Endothelial cell of umbilical vein (primary cell): Measurements from ENCODE around the gene CWC27. TPM values are rescaled to one million over a fixed set of nuclear protein-coding genes. Genes with fewer than 3 reads are reported as not detected.

Experiments
- BruUV-seq: library from RNA; stranded (reverse); fragments of 400-500 nt; replicated peaks from 2 replicates; lab custom pipeline; 2021; lab: Mats Ljungman, UMichigan
- CTCF ChIA-PET: fragments of 300-600, 350-600 bp; sonication (Branson Sonifier 250); formaldehyde crosslinking; loops from one replicate; lab custom pipeline; 2021; ENCODE audit warnings: antibody characterized with exemption, inconsistent platforms; lab: Charles Lee
- POLR2A ChIA-PET: fragments of 300-600, 350-600 bp; sonication (Branson Sonifier 250); formaldehyde crosslinking; loops from one replicate; lab custom pipeline; 2021; ENCODE audit warnings: antibody characterized with exemption, inconsistent platforms; lab: Charles Lee
- DNase-seq: peaks from one replicate; pipeline ENCODE4 v3.0.0-alpha.2; 2011; ENCODE audit warnings: low read depth, low spot score
- FAIRE-seq: peaks from 2 replicates; lab custom pipeline; 2011; peaks lifted over from hg19 to GRCh38; lab: Jason Lieb, UNC
- H2AFZ ChIP-seq: 2 replicates; pipeline ENCODE4 v1.6.0; 2012; ENCODE audit warnings: low read depth, low read length, control low read depth, inconsistent platforms
- H3K27ac ChIP-seq: 2 replicates; pipeline ENCODE4 v1.5.1; 2011; ENCODE audit warnings: low read depth, mild to moderate bottlenecking, control low read depth, low read length, moderate library complexity; ENCODE audit not compliant: insufficient read depth
- H3K27me3 ChIP-seq, 2 experiments: 2 replicates each; pipeline versions ENCODE4 v1.6.0 to v1.6.1; 2011; ENCODE audit warnings: low read length in 2 of 2, mixed read lengths in 1 of 2; ENCODE audit not compliant: control insufficient read depth in 2 of 2, insufficient read depth in 2 of 2
- H3K36me3 ChIP-seq, 2 experiments: 2 replicates in 1 of 2; 3 replicates in 1 of 2; pipeline ENCODE4 v1.5.1; 2011; ENCODE audit warnings: low read length in 2 of 2, mild to moderate bottlenecking in 1 of 2, moderate library complexity in 1 of 2; ENCODE audit not compliant: control insufficient read depth in 2 of 2, insufficient read depth in 2 of 2; ENCODE audit errors: extremely low read depth in 1 of 2
- H3K4me1 ChIP-seq: 3 replicates; pipeline ENCODE4 v1.5.1; 2011; ENCODE audit warnings: mild to moderate bottlenecking, low read length; ENCODE audit not compliant: control insufficient read depth, insufficient read depth; ENCODE audit errors: extremely low read depth
- H3K4me2 ChIP-seq: 2 replicates; pipeline ENCODE4 v1.6.1; 2011; ENCODE audit warnings: low read length, control low read depth, mixed read lengths; ENCODE audit not compliant: insufficient read depth
- H3K4me3 ChIP-seq, 3 experiments: fragments of 200-600 bp in 1 of 3; sonication (generic), shearing (Covaris generic) in 1 of 3; replicated peaks in 1 of 3; 2 replicates each; pipeline ENCODE4 v1.5.1; 2011 to 2016; ENCODE audit warnings: control low read depth in 3 of 3, low read length in 3 of 3, mild to moderate bottlenecking in 2 of 3, inconsistent platforms in 1 of 3, low read depth in 1 of 3, moderate library complexity in 1 of 3; ENCODE audit not compliant: insufficient read depth in 1 of 3
- H3K79me2 ChIP-seq: 2 replicates; pipeline ENCODE4 v1.6.0; 2012; ENCODE audit warnings: low read length, inconsistent platforms; ENCODE audit not compliant: control insufficient read depth, insufficient read depth
- H3K9ac ChIP-seq: replicated peaks from 2 replicates; pipeline ENCODE3; 2011; ENCODE audit warnings: low read length, control low read depth; ENCODE audit not compliant: insufficient read depth; ENCODE audit errors: extremely low read depth
- H3K9me1 ChIP-seq: replicated peaks from 3 replicates; pipeline ENCODE4 v1.6.0; 2011; ENCODE audit warnings: mild to moderate bottlenecking, low read length; ENCODE audit not compliant: control insufficient read depth, insufficient read depth; ENCODE audit errors: extremely low read depth
- H3K9me3 ChIP-seq: replicated peaks from 2 replicates; pipeline ENCODE4 v1.5.1; 2012; ENCODE audit warnings: low read length, inconsistent platforms; ENCODE audit not compliant: control insufficient read depth, insufficient read depth
- H4K20me1 ChIP-seq: replicated peaks from 2 replicates; pipeline ENCODE3; 2011; ENCODE audit warnings: mild to moderate bottlenecking, low read length; ENCODE audit not compliant: control insufficient read depth, insufficient read depth; ENCODE audit errors: extremely low read depth
- CTCF ChIP-seq, 2 donors: IDR thresholded peaks; 1 replicate in 1 of 2; 2 replicates in 1 of 2; pipeline ENCODE4 v1.5.1; 2011; ENCODE audit warnings: low read length in 2 of 2, mild to moderate bottlenecking in 2 of 2, moderate library complexity in 2 of 2, control low read depth in 1 of 2, inconsistent platforms in 1 of 2, low read depth in 1 of 2; ENCODE audit not compliant: insufficient read depth in 1 of 2; ENCODE audit errors: extremely low read depth in 1 of 2
- EZH2 ChIP-seq: IDR thresholded peaks from 2 replicates; pipeline ENCODE4 v1.6.1; 2012; ENCODE audit warnings: borderline replicate concordance, low read depth, mild to moderate bottlenecking, moderate library complexity, low read length, inconsistent platforms; ENCODE audit not compliant: severe bottlenecking
- FOS ChIP-seq: IDR thresholded peaks from 2 replicates; pipeline ENCODE4 v1.6.1; 2011; ENCODE audit warnings: mild to moderate bottlenecking, low read length, moderate library complexity, borderline replicate concordance; ENCODE audit not compliant: insufficient read depth
- GATA2 ChIP-seq: IDR thresholded peaks from 2 replicates; pipeline ENCODE4 v1.7.0; 2011; ENCODE audit warnings: low read depth, mild to moderate bottlenecking, moderate library complexity, mixed read lengths, low read length; ENCODE audit not compliant: insufficient read length, insufficient read depth
- JUN ChIP-seq: IDR thresholded peaks from 2 replicates; pipeline ENCODE4 v1.6.1; 2011; ENCODE audit warnings: borderline replicate concordance, low read depth; ENCODE audit not compliant: insufficient read length, insufficient read depth
- MAX ChIP-seq: IDR thresholded peaks from 2 replicates; pipeline ENCODE4 v1.6.1; 2011; ENCODE audit not compliant: insufficient read depth, insufficient read length
- MYC ChIP-seq: IDR thresholded peaks from one replicate; pipeline ENCODE4 v1.6.1; 2011; ENCODE audit warnings: mild to moderate bottlenecking, low read depth, low read length
- POLR2A ChIP-seq: IDR thresholded peaks from 2 replicates; pipeline ENCODE4 v1.6.1; 2012; ENCODE audit warnings: low read depth, mild to moderate bottlenecking, control low read depth, low read length
- POLR2AphosphoS5 ChIP-seq: IDR thresholded peaks from 2 replicates; pipeline ENCODE4 v1.6.1; 2012; ENCODE audit warnings: low read depth, mild to moderate bottlenecking, control low read depth, low read length, moderate library complexity; ENCODE audit not compliant: insufficient read depth
- dilution Hi-C: fragments of 300-500 bp; cut with MboI; formaldehyde crosslinking; loops from one replicate; pipeline ENCODE4 v1.15.0; 2019; ENCODE audit warnings: low sequenced_read_pairs; ENCODE audit not compliant: extremely low pct_ligation_motif_present
- intact Hi-C: fragments of 100-400 bp; cut with micrococcal nuclease; formaldehyde crosslinking; loops from one replicate; pipeline ENCODE4 v1.10.0; 2022
- polyA plus RNA-seq, 4 experiments: library from polyadenylated mRNA; depleted of rRNA in 3 of 4; stranded (reverse) in 3 of 4; unstranded in 1 of 4; fragments of >200 nt; gene quantifications; 2 replicates each; pipeline versions ENCODE4 v1.2.1 to v1.2.3, GENCODE V29; 2011 to 2012; ENCODE audit warnings: missing spikeins in 1 of 4
- total RNA-seq: library from RNA; stranded (reverse); gene quantifications from 2 replicates; pipeline ENCODE4 v1.2.3, GENCODE V29; 2021

The CWC27 gene
- total and polyA plus RNA-seq, 2 donors (not counting 3 experiments of a cell fraction or from before 2014, with no cell fraction given): 11.9 to 23.8 TPM

- Histone ChIP-seq H3K36me3 (no peaks in the 10 kb centered on the region), H3K27me3 (no peaks in the 10 kb centered on the region), H3K9me3 (no peaks in the 10 kb centered on the region), H3K4me3 (no peak overlapping the region), H3K9ac (no peak overlapping the region), H3K4me1 (peaks cover 31% of the 10 kb centered on the region), H4K20me1 (no peaks in the 10 kb centered on the region), H3K27ac (no peak overlapping the region), H2AFZ (no peak overlapping the region), H3K4me2 (peak overlapping the region; percentile 78), H3K79me2 (no peaks in the 10 kb centered on the region), H3K9me1 (no peaks in the 10 kb centered on the region)
- FAIRE-seq: no peak
- no peak for TF ChIP-seq MAX
- TF ChIP-seq EZH2: no peak
- TF ChIP-seq CTCF (IDR thresholded peaks at IDR 0.05; ENCODE audit: extremely low read depth in 1 of 2, insufficient read depth in 1 of 2, low read depth in 1 of 2, low read length in 2 of 2): no peak
- TF ChIP-seq POLR2AphosphoS5: no peak
- TF ChIP-seq FOS: no peak
- no peak for TF ChIP-seq MYC
- TF ChIP-seq JUN: no peak
- no peak for TF ChIP-seq GATA2
- no peak for TF ChIP-seq POLR2A
- dilution Hi-C loops: no loop called here
- BruUV-seq: no TSS peak
- intact Hi-C loops: no loop called here
- DNase-seq: peak; percentile 32
- ChIA-PET POLR2A (interaction anchor here (0.6 kb wide), 1 partner anchor 64 kb away, joined by 3 read pairs; no protein-coding TSS in a partner anchor), CTCF (interaction anchor here (1.2 kb wide), 1 partner anchor 9 kb away, joined by 3 read pairs; no protein-coding TSS in a partner anchor)
These were observed 53.6 kb downstream of the CWC27 start for GRCh38 chr5:64822320-64822719.
